GM18519 (cell line): ENCODE data around the gene ADORA2A.

Source experiments
- ATAC-seq: cut with Tn5 transposase; IDR thresholded peaks from one replicate; pipeline ENCODE4 v1.9.1; 2021; ENCODE audit warnings: mild to moderate bottlenecking, moderate library complexity; ENCODE audit not compliant: unreplicated experiment, low FRiP score

Gene ADORA2A

GRCh38 chr22:24427500-24428164 lies at the start of gene ADORA2A:
Gene ADORA2A, plus strand, starts transcription at chr22:24427599. Its CDS starts 5,806 bp downstream, at chr22:24433405.
- no peak for ATAC-seq

- ATAC-seq = no peak
Measured at GRCh38 chr22:24379536-24379935, 47.9 kb upstream of the ADORA2A start.

- no peak for ATAC-seq
Measured at GRCh38 chr22:24380220-24380904, 47.0 kb upstream of the ADORA2A start.

- no peak for ATAC-seq
Measured at GRCh38 chr22:24380905-24381230, 46.5 kb upstream of the ADORA2A start.

DNA sequence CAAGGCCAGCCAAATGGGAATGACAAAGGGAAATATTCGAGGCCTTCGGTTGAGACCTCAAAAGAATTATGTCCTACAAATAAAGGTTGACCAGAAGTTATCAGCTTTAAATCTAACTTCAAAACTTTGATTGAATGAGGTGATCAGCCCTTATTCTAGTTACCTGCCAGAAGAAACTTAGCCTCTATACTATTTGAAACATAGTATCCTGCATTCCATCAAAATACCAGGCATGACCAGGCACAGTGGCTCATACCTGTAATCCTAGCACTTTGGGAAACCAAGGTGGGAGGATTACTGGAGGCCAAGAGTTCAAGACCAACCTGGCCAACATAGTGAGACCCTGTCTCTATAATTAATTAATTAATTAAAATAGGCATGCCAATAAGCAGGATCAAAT lies 44.3 kb upstream of the ADORA2A start:
- ATAC-seq = no peak

DNA sequence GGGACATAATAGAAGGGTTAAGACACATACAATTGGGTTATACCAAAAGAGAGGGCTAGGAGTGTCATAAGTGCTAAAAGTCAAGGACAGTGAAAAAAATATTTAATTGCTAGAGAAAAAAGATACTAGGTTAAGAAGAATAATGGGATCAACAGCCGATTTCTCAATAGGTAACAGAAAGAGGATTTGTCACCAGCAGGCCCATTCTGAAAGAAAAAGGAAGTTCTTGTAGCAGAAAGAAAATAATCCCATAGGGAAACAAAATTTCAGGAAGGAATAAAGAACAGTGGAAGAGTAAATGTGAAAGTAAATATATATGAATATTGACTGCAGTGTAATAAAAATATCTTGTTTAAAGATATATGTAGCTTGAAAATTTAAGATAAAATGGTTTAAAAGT lies 43.3 kb upstream of the ADORA2A start:
- ATAC-seq = no peak

- no peak for ATAC-seq
Measured at GRCh38 chr22:24386937-24387471, 40.4 kb upstream of the ADORA2A start.

- no peak for ATAC-seq
Measured at GRCh38 chr22:24389680-24390079, 37.7 kb upstream of the ADORA2A start.

DNA sequence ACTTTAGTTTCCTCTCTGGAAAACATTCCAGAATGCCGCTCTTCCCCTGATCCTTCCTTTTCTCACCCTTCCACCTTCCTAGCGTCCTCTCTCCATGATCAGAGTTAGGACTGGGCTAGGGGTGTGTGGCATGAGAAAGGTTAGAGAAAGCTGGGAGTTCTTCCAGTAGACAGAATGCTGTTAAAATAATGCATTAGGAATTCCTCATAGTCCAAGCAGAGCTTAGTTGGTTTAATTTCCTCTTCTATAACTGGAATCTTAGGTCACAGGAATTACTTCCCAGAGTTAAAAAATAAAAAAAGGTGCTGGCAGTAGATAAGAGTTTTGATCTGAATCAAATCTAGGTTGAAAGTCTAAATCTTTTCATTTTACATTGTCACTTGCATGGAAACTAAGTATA lies 37.2 kb upstream of the ADORA2A start:
- no peak for ATAC-seq

DNA sequence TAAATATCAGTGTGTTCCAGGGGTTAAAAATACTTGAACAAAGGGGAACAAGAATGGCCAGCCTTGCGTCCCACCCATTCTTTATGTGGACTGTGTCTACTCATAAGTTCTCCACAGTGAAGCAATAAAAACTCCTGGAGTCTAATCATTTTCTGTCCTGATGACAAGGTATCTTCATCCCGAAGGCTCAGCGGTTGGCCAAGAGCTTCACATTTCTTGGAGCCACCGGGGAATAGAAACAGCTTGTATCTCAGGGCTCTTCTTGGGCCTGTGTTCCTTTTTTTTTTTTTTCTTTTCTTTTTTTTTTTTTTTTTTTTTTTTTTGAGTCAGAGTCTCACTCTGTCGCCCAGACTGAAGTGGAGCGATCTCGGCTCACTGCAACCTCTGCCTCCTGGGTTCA lies 36.8 kb upstream of the ADORA2A start:
- no peak for ATAC-seq

DNA sequence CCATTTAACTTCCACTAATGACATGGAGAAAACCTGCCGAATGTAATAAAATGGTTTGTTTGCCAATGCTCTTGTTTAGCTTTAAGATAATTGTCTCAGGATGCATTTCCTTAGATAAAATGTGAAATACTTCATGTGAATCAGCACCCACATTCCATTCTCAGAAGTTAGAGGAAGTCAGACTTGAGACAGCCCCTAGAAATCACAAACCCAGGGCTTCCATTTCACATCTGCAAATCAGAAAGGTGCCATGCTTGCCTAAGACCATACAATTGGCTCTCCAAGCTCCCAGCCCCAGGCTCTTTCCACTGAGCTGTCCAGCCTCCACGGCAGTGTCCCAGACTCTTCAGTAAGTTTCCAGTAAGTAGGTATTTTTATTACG lies 35.6 kb upstream of the ADORA2A start:
- ATAC-seq = no peak

- no peak for ATAC-seq
Measured at GRCh38 chr22:24392218-24392931, 35.0 kb upstream of the ADORA2A start.

DNA sequence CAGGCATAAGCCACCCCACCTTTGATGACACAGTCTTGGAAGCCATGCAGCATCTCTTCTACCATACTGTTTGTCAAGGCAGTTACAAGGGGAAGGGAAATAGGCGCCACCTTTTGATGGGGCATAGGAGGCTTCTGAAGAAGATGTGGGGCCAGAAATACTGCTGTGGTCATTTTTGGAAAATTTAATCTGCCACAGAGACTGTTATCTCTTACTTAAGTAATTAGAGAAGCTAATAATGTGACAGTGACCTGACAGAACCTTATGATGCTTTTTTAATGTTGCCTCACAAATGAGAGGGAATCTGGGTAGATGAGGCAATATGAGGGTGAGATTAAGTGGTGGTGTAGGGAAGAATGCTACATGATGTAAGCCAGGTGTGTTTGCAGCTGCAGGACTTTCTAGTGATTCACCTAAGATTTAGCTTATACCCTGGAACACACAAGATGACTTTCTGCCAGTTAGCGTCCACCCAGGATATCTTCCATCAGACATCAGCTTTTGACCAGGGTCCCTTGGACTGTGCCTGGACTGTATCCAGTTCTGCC lies 34.3 kb upstream of the ADORA2A start:
- ATAC-seq = no peak

- no peak for ATAC-seq
Measured at GRCh38 chr22:24393848-24394247, 33.6 kb upstream of the ADORA2A start.

GRCh38 chr22:24394254-24394653 lies 33.1 kb upstream of the ADORA2A start:
- ATAC-seq = no peak

DNA sequence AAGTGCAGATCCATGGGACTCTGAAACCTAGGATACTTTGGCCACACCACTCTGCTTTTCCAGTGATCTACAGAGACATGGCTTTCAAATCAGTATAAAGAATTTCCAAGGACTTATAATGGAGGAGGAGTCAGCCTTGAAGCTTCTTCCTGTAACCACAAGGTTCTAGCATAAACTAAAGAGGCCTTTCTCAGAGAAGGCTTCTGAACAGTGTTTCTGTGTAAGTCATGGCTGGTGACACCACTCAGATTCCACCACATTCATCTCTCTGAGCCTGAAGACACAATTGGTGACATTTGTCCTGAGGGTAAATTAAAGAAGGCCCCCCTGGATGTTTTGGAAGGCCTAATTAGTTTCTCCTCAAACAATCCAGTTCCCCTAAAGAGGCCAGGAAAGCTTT lies 29.0 kb upstream of the ADORA2A start:
- ATAC-seq = no peak

- ATAC-seq = no peak
Measured at GRCh38 chr22:24400034-24400725, 27.2 kb upstream of the ADORA2A start.

GRCh38 chr22:24400726-24401596 lies 26.4 kb upstream of the ADORA2A start:
- ATAC-seq = no peak

- ATAC-seq = no peak
Measured at GRCh38 chr22:24401931-24402367, 25.4 kb upstream of the ADORA2A start.
